CD4-positive, CD25-positive, alpha-beta regulatory T cell (primary cell): ENCODE data around the gene MAGI2. TPM values are rescaled to one million over a fixed set of nuclear protein-coding genes. Genes with fewer than 3 reads are reported as not detected.

ENCODE experiments used
- ATAC-seq, 2 donors: fragments of 150-1000 bp; cut with Tn5 transposase; one replicate each; pipeline ENCODE4 v1.10.0; 2021; ENCODE audit warnings: low read depth in 2 of 2, moderate number of reproducible peaks in 2 of 2, moderate library complexity in 1 of 2
- DNase-seq, 3 donors: peaks; one replicate each; pipeline versions ENCODE4 v3.0.0 to v3.0.0-alpha.2; 2012 to 2022; ENCODE audit warnings: mixed read lengths in 1 of 3
- H3K27ac ChIP-seq: one replicate; pipeline ENCODE4 v1.7.0; 2013; ENCODE audit warnings: mild to moderate bottlenecking, low read length; ENCODE audit not compliant: insufficient read depth, poor library complexity, severe bottlenecking
- H3K27me3 ChIP-seq: one replicate; pipeline ENCODE4 v1.7.0; 2013; ENCODE audit warnings: low read length; ENCODE audit not compliant: control insufficient read depth, insufficient read depth
- H3K36me3 ChIP-seq: one replicate; pipeline ENCODE4 v1.7.0; 2013; ENCODE audit warnings: mild to moderate bottlenecking, low read length, moderate library complexity; ENCODE audit not compliant: control insufficient read depth, insufficient read depth
- H3K4me1 ChIP-seq: 2 replicates; pipeline ENCODE4 v1.7.0; 2013; ENCODE audit warnings: mild to moderate bottlenecking, low read length; ENCODE audit not compliant: insufficient read depth, control insufficient read depth, poor library complexity, severe bottlenecking
- H3K4me3 ChIP-seq: one replicate; pipeline ENCODE4 v1.7.0; 2013; ENCODE audit warnings: low read depth, mild to moderate bottlenecking, low read length, moderate library complexity
- H3K9me3 ChIP-seq, 2 experiments: 1 replicate in 1 of 2; 2 replicates in 1 of 2; pipeline ENCODE4 v1.7.0; 2013; ENCODE audit warnings: low read length in 2 of 2, mild to moderate bottlenecking in 1 of 2, moderate library complexity in 1 of 2; ENCODE audit not compliant: control insufficient read depth in 2 of 2
- H3K27ac Mint-ChIP-seq, 3 donors: one replicate each; pipeline ENCODE4 v1.8.0; 2020 to 2022; ENCODE audit warnings: mild to moderate bottlenecking in 3 of 3, mixed read lengths in 3 of 3, moderate library complexity in 2 of 3
- H3K27me3 Mint-ChIP-seq: one replicate; pipeline ENCODE4 v1.8.0; 2022; ENCODE audit warnings: mild to moderate bottlenecking, mixed read lengths
- H3K36me3 Mint-ChIP-seq: one replicate; pipeline ENCODE4 v1.8.0; 2020; ENCODE audit warnings: mixed read lengths
- H3K4me1 Mint-ChIP-seq, 4 donors: one replicate each; pipeline ENCODE4 v1.8.0; 2020 to 2022; ENCODE audit warnings: mixed read lengths in 4 of 4, mild to moderate bottlenecking in 1 of 4
- H3K4me3 Mint-ChIP-seq, 4 donors: one replicate each; pipeline ENCODE4 v1.8.0; 2020 to 2022; ENCODE audit warnings: mild to moderate bottlenecking in 4 of 4, mixed read lengths in 4 of 4, moderate library complexity in 3 of 4
- H3K9me3 Mint-ChIP-seq, 7 donors: one replicate each; pipeline ENCODE4 v1.8.0; 2020 to 2022; ENCODE audit warnings: mixed read lengths in 7 of 7, mild to moderate bottlenecking in 3 of 7, moderate library complexity in 2 of 7
- polyA plus RNA-seq, 4 donors: library from polyadenylated mRNA; unstranded; fragments of 300-500 nt; fragmentation: Illumina TruSeq; gene quantifications; one replicate each; pipeline ENCODE4 v1.2.3, GENCODE V29; 2021
- total RNA-seq: library from RNA; stranded (reverse); gene quantifications from one replicate; pipeline ENCODE4 v1.2.3, GENCODE V29; 2022

The MAGI2 gene
- total and polyA plus RNA-seq, 5 donors from 2014 or later, result not detected

- H3K27ac ChIP-seq, result no peak overlapping the region
- DNase-seq, result no peak
- H3K4me3 Mint-ChIP-seq, result no peak overlapping the region
- no peaks in the 10 kb centered on the region for H3K36me3 Mint-ChIP-seq
- H3K27me3 Mint-ChIP-seq, result no peaks in the 10 kb centered on the region
- ATAC-seq, result no peak
- H3K9me3 ChIP-seq, result no peaks in the 10 kb centered on the region
- peaks cover 0 to 4% (median 0%) of the 10 kb centered on the region in 7 donors for H3K9me3 Mint-ChIP-seq
- no peaks in the 10 kb centered on the region for H3K4me1 ChIP-seq
- H3K4me1 Mint-ChIP-seq, result no peaks in the 10 kb centered on the region
- no peak overlapping the region for H3K4me3 ChIP-seq
- H3K36me3 ChIP-seq, result no peaks in the 10 kb centered on the region
- H3K27me3 ChIP-seq, result no peaks in the 10 kb centered on the region
- H3K27ac Mint-ChIP-seq, result no peak overlapping the region
These were observed 1228.5 kb downstream of the MAGI2 start for GRCh38 chr7:78224923-78225322.

- Histone ChIP-seq H3K27me3 (no peaks in the 10 kb centered on the region), H3K36me3 (no peaks in the 10 kb centered on the region), H3K4me1 (no peaks in the 10 kb centered on the region), H3K4me3 (no peak overlapping the region), H3K27ac (no peak overlapping the region), H3K9me3 (no peaks in the 10 kb centered on the region)
- ATAC-seq (no peak), DNase-seq (no peak)
- Mint-ChIP-seq H3K9me3 (peaks cover 0 to 4% (median 1%) of the 10 kb centered on the region in 7 donors), H3K27ac (no peak overlapping the region), H3K27me3 (peaks cover 5% of the 10 kb centered on the region), H3K4me3 (no peak overlapping the region), H3K4me1 (no peaks in the 10 kb centered on the region), H3K36me3 (no peaks in the 10 kb centered on the region)
These were observed 1229.9 kb downstream of the MAGI2 start for GRCh38 chr7:78223598-78223997.

DNA sequence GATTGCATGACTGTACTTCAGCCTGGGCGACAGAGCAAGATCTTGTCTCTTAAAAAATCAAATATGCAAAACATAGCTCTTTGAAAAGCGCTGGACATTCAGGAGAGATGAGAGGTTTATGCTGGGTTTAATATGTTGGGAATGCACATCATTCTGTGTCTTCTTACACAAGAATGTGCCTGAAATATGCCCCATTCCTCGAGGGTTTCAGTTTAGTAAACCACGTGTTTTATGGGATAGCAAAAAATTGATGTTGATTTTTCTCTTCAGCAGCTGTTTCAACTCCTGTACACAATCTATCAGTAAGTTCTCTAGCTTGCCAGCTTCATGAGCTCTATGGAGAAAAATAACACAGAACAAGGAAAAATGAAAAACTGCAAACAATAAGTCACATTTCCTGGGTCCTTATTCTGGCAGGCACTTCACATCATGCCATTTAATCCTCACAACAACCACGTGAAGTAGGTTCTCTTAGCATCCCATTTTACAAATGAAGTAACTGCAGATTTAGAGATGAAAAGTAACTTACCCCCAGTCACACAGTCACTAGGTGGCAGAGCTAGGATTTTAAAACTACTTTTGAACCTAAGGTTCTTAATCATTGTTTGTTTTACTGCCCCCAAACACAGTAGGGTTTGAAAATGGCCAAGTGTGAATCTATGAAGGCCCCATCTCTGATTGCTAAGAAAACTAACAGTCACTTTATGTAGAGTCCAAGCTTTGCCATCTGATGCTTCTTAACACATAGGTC is 1231.3 kb downstream of the MAGI2 start:
- H3K27ac ChIP-seq, result no peak overlapping the region
- Mint-ChIP-seq H3K4me3 (no peak overlapping the region), H3K27ac (no peak overlapping the region), H3K9me3 (peaks cover 0 to 4% (median 1%) of the 10 kb centered on the region in 7 donors), H3K4me1 (no peaks in the 10 kb centered on the region), H3K27me3 (peaks cover 5% of the 10 kb centered on the region), H3K36me3 (no peaks in the 10 kb centered on the region)
- DNase-seq (no peak), ATAC-seq (no peak)
- H3K4me1 ChIP-seq, result no peaks in the 10 kb centered on the region
- H3K4me3 ChIP-seq, result no peak overlapping the region
- no peaks in the 10 kb centered on the region for H3K27me3 ChIP-seq
- no peaks in the 10 kb centered on the region for H3K36me3 ChIP-seq
- no peaks in the 10 kb centered on the region for H3K9me3 ChIP-seq

- no peak for DNase-seq
- Histone ChIP-seq H3K36me3 (no peaks in the 10 kb centered on the region), H3K27ac (no peak overlapping the region), H3K4me1 (no peaks in the 10 kb centered on the region), H3K4me3 (no peak overlapping the region), H3K27me3 (no peaks in the 10 kb centered on the region), H3K9me3 (no peaks in the 10 kb centered on the region)
- Mint-ChIP-seq H3K4me1 (no peaks in the 10 kb centered on the region), H3K4me3 (no peak overlapping the region), H3K9me3 (peaks cover 0 to 4% (median 4%) of the 10 kb centered on the region in 7 donors), H3K27ac (no peak overlapping the region), H3K27me3 (peaks cover 5% of the 10 kb centered on the region), H3K36me3 (no peaks in the 10 kb centered on the region)
- no peak for ATAC-seq
These were observed 1232.7 kb downstream of the MAGI2 start for GRCh38 chr7:78220754-78221153.

DNA sequence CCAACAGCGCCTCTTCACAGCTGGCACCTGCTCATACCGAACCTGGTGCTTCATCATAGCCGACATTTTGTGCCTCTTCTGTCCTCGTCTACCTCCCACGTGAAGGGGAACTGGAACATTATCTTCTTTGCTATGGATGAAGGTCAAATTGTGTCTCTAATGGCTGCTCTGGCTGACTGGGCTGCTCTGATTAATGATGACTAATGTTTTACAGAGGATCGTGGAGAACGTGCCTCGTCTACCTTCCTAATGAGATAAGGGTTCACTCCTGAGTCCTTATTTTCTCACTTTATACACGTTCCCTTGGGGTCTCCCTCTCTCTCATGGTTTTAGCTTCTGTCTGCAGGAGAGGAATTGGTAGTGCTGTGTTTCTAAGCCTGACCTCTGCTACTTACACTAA is 1234.6 kb downstream of the MAGI2 start:
- Histone ChIP-seq H3K4me1 (no peaks in the 10 kb centered on the region), H3K9me3 (no peaks in the 10 kb centered on the region), H3K27ac (no peak overlapping the region), H3K36me3 (no peaks in the 10 kb centered on the region), H3K27me3 (peaks cover 2% of the 10 kb centered on the region), H3K4me3 (no peak overlapping the region)
- H3K36me3 Mint-ChIP-seq, result no peaks in the 10 kb centered on the region
- H3K9me3 Mint-ChIP-seq, result peaks cover 0 to 4% (median 4%) of the 10 kb centered on the region in 7 donors
- no peak overlapping the region for H3K4me3 Mint-ChIP-seq
- H3K4me1 Mint-ChIP-seq, result no peaks in the 10 kb centered on the region
- no peak for DNase-seq
- H3K27me3 Mint-ChIP-seq, result peaks cover 5% of the 10 kb centered on the region
- H3K27ac Mint-ChIP-seq, result no peak overlapping the region
- no peak for ATAC-seq

- H3K36me3 Mint-ChIP-seq, result no peaks in the 10 kb centered on the region
- no peak overlapping the region for H3K27ac Mint-ChIP-seq
- H3K4me1 Mint-ChIP-seq, result no peaks in the 10 kb centered on the region
- no peak overlapping the region for H3K4me3 Mint-ChIP-seq
- Histone ChIP-seq H3K36me3 (no peaks in the 10 kb centered on the region), H3K27ac (no peak overlapping the region), H3K4me3 (no peak overlapping the region), H3K9me3 (no peaks in the 10 kb centered on the region), H3K27me3 (peaks cover 2% of the 10 kb centered on the region), H3K4me1 (no peaks in the 10 kb centered on the region)
- peaks cover 5% of the 10 kb centered on the region for H3K27me3 Mint-ChIP-seq
- peaks cover 0 to 4% (median 4%) of the 10 kb centered on the region in 7 donors for H3K9me3 Mint-ChIP-seq
- DNase-seq (no peak), ATAC-seq (no peak)
These were observed 1235.4 kb downstream of the MAGI2 start for GRCh38 chr7:78218051-78218450.

GRCh38 chr7:78215199-78215598 is 1238.3 kb downstream of the MAGI2 start:
- Mint-ChIP-seq H3K9me3 (peaks cover 0 to 4% (median 0%) of the 10 kb centered on the region in 7 donors), H3K4me1 (no peaks in the 10 kb centered on the region), H3K27ac (no peak overlapping the region), H3K27me3 (peaks cover 5% of the 10 kb centered on the region), H3K36me3 (no peaks in the 10 kb centered on the region), H3K4me3 (no peak overlapping the region)
- Histone ChIP-seq H3K4me3 (no peak overlapping the region), H3K9me3 (no peaks in the 10 kb centered on the region), H3K4me1 (no peaks in the 10 kb centered on the region), H3K36me3 (no peaks in the 10 kb centered on the region), H3K27me3 (peaks cover 2% of the 10 kb centered on the region), H3K27ac (no peak overlapping the region)
- DNase-seq (no peak), ATAC-seq (no peak)

- no peak overlapping the region for H3K27ac ChIP-seq
- Mint-ChIP-seq H3K4me3 (no peak overlapping the region), H3K4me1 (no peaks in the 10 kb centered on the region), H3K27me3 (no peaks in the 10 kb centered on the region), H3K36me3 (no peaks in the 10 kb centered on the region), H3K27ac (no peak overlapping the region), H3K9me3 (peaks cover 0 to 4% (median 2%) of the 10 kb centered on the region in 7 donors)
- ATAC-seq (no peak), DNase-seq (no peak)
- no peaks in the 10 kb centered on the region for H3K9me3 ChIP-seq
- no peaks in the 10 kb centered on the region for H3K36me3 ChIP-seq
- H3K27me3 ChIP-seq, result peaks cover 2% of the 10 kb centered on the region
- no peaks in the 10 kb centered on the region for H3K4me1 ChIP-seq
- H3K4me3 ChIP-seq, result no peak overlapping the region
These were observed 1240.1 kb downstream of the MAGI2 start for GRCh38 chr7:78213402-78213801.
